DND-41 (cell line): ENCODE results near the gene PPARGC1A.

Source experiments
- CTCF ChIP-seq: IDR thresholded peaks from 2 replicates; pipeline ENCODE4 v1.5.1; 2012; ENCODE audit warnings: borderline replicate concordance, low read length, moderate library complexity, mild to moderate bottlenecking; ENCODE audit not compliant: poor library complexity, severe bottlenecking; ENCODE audit errors: extremely low read depth
- EZH2 ChIP-seq: IDR thresholded peaks from 3 replicates; pipeline ENCODE4 v1.6.1; 2012; ENCODE audit warnings: borderline replicate concordance, low read depth, mild to moderate bottlenecking, moderate library complexity, low read length, inconsistent platforms; ENCODE audit not compliant: severe bottlenecking

DNA sequence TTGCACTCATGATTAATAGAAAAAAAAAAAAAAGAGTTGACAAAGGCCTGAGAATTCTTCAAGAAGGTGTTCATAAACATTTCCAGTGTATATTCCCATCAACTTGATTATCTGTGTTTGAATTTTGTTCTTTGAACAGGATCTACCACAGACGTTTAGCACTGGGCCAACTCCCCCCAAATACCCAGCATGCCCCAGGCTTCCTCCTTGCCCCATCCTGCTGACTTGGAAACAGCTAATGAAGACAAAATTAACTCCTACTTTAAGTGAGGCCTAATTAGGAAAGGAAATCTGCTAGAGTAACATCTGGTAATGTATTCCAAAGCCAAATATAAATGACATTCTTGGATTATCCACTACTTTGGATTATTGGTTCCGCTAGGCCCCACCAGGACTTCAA lies 52.5 kb downstream of the PPARGC1A start:
- TF ChIP-seq CTCF, result no peak
- no peak for TF ChIP-seq EZH2
